Hepatic stellate cell (primary cell): Measurements from ENCODE around the gene NPTX2.
"Not testable (repeated sequence)": the region's sequence is repeated elsewhere in the genome, so short reads cannot be mapped to it uniquely, and the experiment has no call there.

Experiments
- DNase-seq: peaks from one replicate; pipeline ENCODE4 v3.0.0; 2011; ENCODE audit warnings: low spot score

NPTX2 gene

DNA sequence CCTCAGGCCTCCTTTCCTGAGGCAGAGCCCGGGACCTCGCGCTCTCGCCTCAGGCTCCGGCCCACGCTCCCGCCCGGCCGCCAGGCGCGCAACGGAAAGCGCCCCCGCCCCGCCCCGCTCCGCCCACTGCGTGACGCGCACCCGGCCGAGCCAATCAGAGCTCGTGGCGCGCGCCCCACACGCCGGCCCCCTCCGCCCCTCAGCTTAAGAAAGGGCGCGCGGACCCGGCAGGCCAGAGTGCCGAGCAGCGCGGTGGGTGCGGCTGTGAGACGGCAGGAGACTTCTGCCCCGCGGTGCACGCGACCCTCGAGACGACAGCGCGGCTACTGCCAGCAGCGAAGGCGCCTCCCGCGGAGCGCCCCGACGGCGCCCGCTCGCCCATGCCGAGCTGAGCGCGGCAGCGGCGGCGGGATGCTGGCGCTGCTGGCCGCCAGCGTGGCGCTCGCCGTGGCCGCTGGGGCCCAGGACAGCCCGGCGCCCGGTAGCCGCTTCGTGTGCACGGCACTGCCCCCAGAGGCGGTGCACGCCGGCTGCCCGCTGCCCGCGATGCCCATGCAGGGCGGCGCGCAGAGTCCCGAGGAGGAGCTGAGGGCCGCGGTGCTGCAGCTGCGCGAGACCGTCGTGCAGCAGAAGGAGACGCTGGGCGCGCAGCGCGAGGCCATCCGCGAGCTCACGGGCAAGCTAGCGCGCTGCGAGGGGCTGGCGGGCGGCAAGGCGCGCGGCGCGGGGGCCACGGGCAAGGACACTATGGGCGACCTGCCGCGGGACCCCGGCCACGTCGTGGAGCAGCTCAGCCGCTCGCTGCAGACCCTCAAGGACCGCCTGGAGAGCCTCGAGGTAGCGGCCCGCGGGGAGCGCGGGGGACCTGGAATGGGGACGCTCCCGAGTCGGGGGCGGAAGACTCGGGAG is at the start of gene NPTX2:
NPTX2 (plus strand) TSS at position 235 of the 909 bp plus-strand sequence; CDS start at position 412, 177 bp downstream.
- DNase-seq, result no peak

DNA sequence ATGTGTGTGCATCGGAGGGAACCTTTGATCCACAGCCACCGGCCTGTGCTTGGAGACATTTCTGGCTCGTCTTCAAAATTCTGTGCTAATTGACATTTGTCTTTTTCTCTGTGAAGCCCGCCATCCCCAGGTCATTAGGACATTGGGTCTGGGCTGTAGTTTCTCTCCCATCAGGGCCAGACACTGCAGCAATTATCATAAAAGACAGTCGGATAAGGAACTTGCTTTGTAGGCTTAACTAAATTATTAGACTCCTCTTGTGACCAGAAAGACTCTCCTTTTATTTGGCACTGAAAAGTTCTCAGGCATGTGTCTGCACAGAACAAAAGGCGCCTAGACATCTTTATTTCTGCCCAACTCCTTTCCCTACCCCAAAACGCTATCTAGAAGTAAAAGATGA is 49.1 kb upstream of the NPTX2 start:
- DNase-seq, result no peak

DNA sequence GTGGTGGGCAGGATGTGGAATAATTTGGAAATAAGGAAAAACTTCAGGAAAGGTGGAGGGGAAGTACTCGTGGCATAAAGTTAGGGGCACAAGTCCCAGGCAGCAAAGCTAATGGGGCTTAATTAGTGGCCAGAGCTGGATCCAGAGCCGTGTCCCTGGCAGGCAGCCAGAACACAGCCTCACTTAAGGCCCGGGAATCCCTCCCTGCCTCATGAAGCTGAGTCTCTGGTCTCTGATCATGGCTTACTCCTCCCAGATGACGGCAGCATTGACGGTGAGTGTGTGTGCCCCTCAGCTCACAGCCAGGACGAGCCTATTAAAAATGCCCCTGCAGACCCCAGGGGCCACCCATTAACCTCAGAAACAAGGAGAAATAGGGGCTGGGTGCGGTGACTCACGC is 48.2 kb upstream of the NPTX2 start:
- no peak for DNase-seq

- no peak for DNase-seq
These were observed 47.3 kb upstream of the NPTX2 start for GRCh38 chr7:98569691-98570337.

DNA sequence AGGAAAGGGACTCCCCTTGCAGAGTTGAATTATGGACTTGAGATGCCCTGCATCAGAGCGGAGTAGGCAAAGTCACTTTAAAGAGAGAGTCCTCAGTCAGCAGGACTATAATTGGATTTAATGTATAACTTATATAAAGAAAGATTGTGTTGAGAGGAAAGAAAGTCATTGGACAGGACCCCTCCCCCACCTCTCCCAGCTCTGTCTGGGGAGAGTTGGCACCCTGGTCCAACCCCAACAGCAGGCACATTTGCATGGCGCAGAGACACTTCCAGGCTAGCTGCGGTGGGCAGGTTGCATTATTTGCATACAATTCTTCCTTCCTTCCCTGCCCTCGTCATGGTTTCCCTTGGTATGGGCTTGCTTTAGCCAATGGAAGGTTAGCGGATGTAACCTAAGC is 46.1 kb upstream of the NPTX2 start:
- no peak for DNase-seq

DNA sequence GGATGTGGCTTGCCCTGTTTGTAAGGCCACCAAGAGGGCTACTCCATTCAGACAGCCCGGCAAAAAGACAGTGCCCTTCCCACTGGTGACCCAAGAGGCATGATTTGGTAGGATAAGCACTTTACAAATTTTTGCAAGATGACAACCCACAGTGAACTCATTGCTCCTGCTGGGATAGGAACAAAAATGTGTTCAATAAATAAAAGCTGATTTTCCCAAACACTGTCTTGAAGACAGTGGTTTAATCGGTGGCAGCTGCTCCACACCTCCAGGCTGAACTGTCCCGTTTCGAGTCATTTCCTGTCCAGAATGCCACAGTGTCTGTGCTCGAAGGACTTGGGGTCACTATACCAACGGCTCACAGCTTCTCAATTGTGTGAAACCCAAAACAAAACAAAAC is 45.1 kb upstream of the NPTX2 start:
- DNase-seq, result no peak

GRCh38 chr7:98572716-98573115 is 44.4 kb upstream of the NPTX2 start:
- DNase-seq, result not testable (repeated sequence)

GRCh38 chr7:98573816-98574215 is 43.3 kb upstream of the NPTX2 start:
- no peak for DNase-seq

- no peak for DNase-seq
These were observed 41.2 kb upstream of the NPTX2 start for GRCh38 chr7:98575878-98576277.

GRCh38 chr7:98584830-98585229 is 32.3 kb upstream of the NPTX2 start:
- DNase-seq, result no peak

DNA sequence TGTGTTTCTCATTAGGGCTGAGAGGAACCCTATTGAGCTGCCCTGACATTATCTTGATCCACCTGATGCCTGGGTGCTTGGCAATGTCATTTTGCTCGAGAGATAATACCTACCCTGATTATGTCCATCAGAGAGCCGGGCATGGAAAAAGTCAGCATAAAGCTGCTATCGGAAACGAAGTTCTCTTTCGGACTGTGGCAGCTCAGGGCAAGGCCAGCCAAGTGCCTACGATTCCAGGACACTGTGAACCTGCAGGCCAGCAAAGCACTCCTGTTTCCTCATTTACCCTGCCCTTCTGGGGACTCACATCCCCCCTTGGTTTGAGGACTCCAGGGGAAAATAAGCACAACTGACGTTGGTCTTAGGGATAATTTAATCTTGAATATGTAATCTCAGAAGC is 25.2 kb upstream of the NPTX2 start:
- DNase-seq, result no peak

GRCh38 chr7:98594348-98594747 is 22.7 kb upstream of the NPTX2 start:
- no peak for DNase-seq

- no peak for DNase-seq
These were observed 22.3 kb upstream of the NPTX2 start for GRCh38 chr7:98594787-98595186.

DNA sequence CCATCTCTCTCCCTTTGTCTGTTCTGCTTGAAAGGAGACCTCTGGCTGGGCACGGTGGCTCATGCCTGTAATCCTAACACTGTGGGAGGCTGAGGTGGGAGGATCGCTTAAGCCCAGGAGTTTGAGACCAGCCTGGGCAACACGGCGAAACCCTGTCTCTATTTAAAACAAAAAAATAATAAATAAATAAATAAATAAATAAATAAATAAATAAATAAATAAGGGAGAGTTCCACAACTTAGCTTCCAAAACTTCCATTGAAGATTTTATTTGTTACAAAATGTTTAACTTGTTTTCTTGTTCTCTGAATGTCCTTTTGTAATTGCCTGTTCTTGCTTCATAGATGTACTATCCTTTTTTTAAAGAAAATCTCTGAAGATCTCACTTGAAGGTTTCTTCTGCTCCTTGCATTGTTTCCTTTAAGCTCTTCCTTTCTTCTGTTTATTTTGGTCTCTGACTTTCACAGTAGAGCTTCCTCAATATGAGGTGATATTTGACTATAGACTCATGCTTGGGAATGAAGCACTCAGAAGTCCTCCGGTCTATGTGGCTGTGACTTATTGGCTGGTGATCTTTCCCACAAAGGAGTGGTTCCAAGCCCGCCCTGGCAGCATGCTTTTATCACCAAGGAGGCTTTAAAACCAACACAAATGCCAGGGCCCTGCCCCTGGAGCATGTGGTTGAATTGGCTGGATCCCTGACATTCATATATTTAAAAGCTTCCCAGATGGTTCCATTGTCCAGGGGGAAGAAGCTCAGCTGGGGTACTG is 18.1 kb upstream of the NPTX2 start:
- no peak for DNase-seq

GRCh38 chr7:98599886-98600285 is 17.2 kb upstream of the NPTX2 start:
- DNase-seq, result no peak

DNA sequence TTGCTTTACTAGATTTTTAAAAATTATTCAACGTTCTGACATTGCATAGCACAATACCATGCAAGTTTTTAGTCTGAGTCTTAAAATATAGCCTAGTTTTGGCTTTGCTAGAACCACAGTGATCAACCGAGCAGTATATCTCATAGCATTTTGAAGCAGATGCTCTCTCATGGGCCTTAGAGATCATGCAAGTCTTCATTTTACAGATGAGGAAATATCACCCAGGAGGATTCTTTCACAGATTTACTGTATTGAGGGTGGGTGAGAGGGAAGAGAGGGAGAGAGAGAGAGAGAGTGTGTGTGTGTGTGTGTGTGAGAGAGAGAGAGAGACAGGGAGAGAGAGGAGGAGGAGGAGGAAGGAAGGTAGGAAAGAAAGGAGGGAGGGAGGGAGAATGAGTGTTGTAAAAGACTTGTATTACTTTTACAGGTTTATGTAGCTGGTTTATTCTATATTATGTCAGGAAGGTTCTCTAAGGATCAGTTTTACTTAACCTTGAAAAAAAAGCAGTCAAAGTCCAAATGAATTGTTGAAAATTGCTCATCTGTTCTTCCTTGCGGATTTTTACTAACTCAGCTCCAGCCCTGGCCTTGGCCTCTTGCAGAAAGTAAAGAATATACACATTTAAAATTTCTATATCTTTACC is 14.2 kb upstream of the NPTX2 start:
- no peak for DNase-seq

DNA sequence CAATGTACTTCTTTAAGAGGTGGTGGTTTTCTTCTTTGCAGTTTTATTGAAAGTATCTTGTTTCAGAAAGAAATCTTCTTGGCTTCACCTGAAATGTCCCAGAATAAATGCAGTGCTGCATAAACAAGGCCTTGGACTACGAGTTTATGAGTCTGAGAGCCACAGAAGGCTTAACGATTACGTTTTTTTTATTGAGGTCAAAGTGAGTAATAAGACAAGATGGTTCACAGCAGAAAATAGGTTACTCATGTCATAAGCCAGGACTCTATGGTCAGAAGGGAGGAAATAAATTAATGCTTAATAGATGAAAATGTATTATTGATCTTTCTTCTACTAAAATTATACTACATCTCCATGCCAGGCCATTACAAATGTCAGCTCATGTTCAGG is 13.7 kb upstream of the NPTX2 start:
- DNase-seq, result no peak

DNA sequence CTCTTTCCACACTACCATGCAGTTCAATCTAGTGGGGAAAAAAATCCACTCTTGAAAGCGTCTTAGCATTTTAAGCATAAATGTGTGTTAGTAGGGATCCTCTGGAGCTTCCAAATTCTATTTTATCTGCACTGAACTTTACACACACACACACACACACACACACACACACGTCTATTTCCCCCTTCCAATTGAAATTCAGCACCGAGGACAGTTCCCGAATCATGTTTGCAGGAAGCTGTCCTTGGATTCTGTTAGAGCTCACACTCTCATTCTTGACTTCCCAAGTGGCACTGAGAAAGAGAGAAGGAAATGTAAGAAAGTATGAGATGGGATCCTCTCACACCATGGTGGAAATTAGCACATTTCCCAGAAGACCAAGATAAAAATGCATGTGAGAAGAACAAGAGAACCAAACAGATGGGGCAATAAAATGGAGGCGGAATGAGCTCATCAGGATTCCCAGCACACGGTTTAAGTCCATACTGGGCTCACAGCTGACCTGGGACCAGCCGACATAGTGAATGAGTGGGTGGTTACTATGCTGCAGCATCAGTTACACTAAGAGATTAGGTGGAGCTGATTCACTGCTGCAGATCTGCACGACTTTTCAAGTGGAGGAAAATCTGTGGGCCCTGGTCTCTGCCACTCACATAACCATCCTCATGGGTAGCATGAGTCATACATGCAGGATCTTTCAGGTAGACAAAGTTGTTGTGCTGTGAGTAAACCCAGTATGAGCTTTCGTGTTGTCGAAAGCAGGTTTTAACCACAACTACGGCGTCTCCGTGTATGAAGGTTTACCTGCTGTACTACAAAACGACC is 3.3 kb upstream of the NPTX2 start:
- no peak for DNase-seq

- no peak for DNase-seq
These were observed 569 bp upstream of the NPTX2 start for GRCh38 chr7:98616381-98617050.

DNA sequence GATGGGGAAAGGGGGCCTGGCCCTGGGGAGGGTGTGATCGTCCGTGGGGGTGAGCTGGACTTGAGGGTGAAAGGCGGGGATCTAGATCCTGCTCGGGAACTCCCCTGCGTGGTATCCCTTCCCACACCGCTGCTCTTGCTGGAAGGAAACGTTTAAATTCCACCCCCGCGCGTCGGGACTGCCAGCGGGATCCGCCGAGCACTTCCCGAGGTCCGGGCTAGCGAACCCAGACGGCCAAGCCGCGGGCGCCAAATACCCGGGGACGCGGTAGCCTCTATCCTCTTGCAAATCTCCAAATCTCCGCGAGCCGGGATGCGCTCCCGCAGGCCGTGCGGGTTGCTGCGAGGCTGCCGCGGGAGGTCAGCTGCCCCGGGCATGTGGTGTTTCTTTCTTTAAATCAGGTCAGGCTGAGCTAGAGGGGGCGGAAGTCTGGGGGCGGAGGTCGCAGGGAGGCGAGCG is 904 bp downstream of the NPTX2 start:
- DNase-seq, result no peak

DNA sequence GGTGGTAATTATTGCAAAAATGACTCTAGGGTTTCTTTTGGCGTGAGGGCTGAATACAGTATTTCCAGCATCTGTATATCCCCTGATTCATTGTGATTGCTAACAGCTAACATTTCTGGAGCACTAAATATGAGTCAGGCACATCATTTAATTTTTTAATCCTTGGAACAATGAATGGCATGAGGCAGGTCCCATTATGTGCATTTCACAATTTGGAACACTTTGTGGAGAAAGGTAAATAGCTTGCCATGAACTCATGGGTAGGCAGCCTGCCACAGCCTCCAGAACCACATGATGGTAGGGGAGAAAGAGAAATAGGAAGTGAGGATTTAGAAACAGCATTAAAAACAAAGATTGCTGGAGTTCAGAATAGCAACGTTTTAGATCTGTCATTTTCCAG is 1.7 kb downstream of the NPTX2 start:
- DNase-seq, result no peak
